NCI-H69 (cell line): ENCODE measurements around the gene VIPR1.
"Not testable (repeated sequence)": the region's sequence is repeated elsewhere in the genome, so short reads cannot be mapped to it uniquely, and the experiment has no call there.

Experiments used
- DNase-seq: peaks from one replicate; lab custom pipeline; 2025; lab: John Stamatoyannopoulos, UW

VIPR1 gene

GRCh38 chr3:42533161-42533897 lies 30.9 kb downstream of the VIPR1 start:
- DNase-seq, result no peak

DNA sequence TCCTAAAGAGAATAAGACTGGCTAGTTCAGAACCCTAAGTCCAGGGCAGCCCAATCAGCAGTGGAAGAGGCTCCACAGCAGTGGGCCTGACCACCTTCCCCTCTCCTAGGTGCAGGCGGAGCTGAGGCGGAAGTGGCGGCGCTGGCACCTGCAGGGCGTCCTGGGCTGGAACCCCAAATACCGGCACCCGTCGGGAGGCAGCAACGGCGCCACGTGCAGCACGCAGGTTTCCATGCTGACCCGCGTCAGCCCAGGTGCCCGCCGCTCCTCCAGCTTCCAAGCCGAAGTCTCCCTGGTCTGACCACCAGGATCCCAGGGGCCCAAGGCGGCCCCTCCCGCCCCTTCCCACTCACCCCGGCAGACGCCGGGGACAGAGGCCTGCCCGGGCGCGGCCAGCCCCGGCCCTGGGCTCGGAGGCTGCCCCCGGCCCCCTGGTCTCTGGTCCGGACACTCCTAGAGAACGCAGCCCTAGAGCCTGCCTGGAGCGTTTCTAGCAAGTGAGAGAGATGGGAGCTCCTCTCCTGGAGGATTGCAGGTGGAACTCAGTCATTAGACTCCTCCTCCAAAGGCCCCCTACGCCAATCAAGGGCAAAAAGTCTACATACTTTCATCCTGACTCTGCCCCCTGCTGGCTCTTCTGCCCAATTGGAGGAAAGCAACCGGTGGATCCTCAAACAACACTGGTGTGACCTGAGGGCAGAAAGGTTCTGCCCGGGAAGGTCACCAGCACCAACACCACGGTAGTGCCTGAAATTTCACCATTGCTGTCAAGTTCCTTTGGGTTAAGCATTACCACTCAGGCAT lies 33.7 kb downstream of the VIPR1 start:
- DNase-seq, result peak; percentile 31

GRCh38 chr3:42537350-42537749 lies 34.9 kb downstream of the VIPR1 start:
- DNase-seq, result no peak

DNA sequence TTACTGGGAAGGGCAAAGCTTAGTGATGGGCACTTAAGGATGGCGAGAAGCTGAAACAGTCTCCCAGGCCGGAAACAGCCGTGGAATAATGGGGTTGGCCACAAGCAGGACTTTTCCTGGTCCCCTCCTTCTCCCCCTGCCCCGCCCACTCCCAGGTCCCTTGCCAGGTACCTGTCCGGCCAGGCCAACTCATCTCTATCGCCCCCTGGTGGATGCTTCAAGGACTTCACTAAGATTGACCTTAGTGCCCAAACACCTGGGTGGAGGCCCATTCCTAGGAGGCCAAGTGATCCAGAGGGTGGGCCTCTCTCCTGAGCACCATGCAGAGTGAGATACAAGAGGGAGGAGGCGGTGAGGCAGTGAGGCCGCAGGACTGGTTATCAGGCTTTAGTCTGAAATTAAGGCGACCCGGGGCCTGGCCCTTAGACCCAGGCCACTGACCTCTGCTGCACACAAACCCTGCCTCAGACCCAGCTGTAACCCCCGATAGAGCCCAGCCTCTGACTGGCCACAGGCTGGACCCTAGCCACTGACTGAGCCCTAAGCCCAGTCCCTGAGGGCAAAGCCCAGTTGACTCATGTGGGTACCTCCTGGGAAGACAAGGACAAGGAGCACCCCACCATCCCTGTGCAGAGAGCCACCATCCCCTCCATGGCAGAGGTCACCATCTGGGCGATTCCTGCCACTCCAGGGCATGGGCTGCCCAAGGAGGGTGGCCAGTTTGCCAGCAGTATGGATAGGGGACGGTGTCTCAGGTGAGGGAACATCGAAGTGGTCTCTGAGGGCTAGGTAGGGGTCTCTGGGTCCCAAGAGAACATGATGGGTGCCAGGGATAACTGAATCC lies 37.6 kb downstream of the VIPR1 start:
- peak; percentile 55 for DNase-seq

GRCh38 chr3:42541079-42541478 lies 38.6 kb downstream of the VIPR1 start:
- DNase-seq, result peak; percentile 31

GRCh38 chr3:42544492-42545283 lies 42.2 kb downstream of the VIPR1 start:
- DNase-seq, result peak; percentile 88

- peak; percentile 47 for DNase-seq
Measured at GRCh38 chr3:42545284-42545900, 42.9 kb downstream of the VIPR1 start.

GRCh38 chr3:42546691-42547213 lies 44.3 kb downstream of the VIPR1 start:
- DNase-seq, result no peak

DNA sequence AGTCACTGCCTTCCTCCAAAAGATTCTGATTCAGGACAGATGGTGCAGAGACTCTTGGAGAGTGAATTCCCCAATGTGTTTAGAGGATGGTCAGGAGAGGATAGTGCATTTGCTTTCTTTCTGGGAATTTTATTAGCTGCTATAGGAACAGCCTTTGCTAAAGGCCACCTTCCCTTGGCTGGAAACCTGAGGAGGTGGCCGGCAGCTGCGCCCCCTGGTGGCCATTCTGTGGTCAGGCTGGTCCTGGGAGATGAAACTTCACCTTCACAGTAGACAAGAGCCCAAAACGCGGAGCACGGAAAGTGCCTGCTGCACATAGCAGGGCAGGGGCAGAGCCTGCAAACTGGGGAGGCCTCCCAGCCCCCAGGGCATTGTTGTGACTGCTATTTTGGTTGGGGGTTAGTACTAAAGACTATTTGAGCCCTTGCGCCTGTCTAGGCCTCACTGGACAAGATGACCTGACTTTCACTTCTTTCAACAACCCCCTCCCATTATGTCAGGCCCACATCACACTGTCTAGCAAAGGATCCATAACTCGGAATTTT lies 45.0 kb downstream of the VIPR1 start:
- peak; percentile 58 for DNase-seq

DNA sequence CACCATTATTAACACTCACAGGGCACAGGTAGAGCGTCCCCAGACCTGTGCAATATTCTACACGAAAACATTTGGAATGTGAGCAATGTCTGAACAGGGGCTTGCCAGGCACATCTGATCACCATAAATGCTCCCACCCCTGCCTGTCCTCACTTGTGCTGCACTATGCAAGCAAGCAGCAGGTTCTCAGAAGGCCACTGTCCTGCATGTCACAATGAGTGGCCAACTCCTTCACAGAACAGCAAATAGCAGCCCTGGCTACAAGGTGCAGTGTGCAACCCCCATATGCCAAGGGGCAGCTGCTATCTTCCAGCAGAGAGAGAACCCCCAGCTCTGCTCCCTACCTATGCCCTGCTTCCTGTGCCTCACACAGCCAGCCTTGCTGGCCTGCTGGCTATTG lies 46.7 kb downstream of the VIPR1 start:
- DNase-seq, result no peak

GRCh38 chr3:42550250-42550649 lies 47.8 kb downstream of the VIPR1 start:
- no peak for DNase-seq

- DNase-seq, result peak; percentile 3
Measured at GRCh38 chr3:42552830-42553229, 50.4 kb downstream of the VIPR1 start.

DNA sequence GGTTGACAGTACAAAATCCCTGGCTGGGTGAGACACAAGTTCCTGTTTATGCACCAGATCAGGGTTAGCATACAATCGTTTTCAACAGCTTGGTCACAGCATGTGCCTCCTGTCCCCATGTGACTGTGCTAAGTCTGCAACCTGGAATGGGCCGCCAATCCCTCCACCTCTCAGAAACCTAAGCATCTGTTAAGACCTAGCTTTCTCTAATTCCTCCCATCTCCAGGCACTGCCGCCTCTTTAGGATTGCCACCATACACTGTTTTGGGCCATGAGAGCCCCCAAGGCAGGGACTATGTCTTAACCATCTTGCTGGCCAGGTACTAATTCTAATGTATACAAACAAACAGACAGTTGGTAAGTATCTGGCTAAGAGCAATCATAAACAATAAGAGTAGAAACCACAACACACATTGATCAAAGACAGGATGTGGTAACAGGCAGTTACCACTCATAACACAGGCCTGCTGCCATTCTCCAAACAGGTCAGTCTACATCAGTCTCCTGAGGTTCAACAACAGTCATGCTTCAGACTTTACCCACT lies 53.7 kb downstream of the VIPR1 start:
- no peak for DNase-seq

DNA sequence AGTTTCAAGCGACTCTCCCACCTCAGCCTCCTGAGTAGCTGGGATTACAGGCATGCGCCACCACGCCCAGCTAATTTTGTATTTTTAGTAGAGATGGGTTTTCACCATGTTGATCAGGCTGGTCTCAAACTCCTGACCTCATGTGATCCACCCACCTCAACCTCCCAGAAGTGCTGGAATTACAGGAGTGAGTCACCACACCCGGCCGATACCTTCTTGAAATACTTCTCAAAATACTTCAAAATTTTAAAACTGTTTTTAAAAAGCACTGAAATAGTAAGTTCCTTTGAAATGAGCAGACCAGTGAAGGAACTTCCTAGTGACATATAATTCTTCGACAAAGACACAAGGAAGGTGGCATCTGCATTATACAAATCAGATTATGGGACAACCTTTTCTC lies 54.4 kb downstream of the VIPR1 start:
- DNase-seq, result not testable (repeated sequence)

DNA sequence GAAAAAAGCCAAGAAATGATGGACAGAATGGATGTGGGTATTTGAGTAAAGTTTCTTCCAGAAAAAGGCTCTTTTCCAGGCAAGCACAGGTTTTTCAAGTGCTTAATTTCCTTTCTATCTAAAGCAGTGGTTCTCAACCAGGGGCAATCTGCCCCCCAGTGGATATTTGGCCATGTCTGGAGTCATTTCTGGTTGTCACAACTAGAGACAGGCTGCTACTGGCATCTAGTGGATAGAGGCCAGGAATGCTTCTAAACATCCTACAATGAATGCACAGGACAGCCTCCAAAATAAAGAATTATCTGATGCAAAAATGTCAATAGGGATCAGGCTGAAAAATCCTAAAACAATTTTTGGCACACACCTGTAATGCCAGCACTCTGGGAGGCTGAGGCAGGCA lies 55.4 kb downstream of the VIPR1 start:
- peak; percentile 6 for DNase-seq

DNA sequence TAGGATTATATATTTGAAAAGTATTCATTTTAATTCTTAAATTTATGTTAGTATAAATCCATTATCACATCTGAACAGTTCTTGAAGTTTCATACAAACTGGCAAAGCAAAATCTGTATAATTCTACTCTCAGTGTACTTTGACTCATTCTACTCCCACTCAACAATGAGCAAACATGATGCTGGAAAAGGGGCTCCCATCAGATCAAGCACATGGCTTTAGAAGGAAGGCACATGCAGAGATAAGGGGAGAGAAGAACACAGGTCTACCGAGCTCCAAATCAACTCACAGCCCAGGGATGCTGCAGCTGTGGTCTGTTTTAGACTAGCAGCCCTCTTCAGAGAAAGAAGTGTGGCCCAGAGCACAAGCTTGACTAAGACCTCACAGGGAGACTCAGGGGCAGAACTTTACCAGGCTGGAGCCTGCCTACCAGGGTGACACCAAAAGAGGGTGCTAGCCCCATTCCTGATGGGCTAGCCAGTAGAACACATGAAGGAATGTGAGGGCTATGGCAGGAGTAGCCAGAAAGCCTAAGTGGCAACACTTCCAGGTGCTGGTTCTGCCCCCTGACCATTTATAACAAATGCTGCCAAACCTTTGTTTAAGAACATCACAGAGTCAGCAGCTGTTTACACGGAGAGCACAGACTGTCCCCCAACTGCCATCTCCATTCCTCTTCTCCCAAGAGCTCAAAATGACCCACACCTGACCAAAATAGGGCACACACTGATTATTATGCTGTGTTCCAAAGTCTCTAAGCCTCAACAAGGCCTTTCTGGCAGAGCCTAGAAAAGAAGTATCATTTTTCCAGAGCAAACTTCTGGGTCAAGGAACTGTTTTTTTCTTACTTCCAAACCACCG lies 59.8 kb downstream of the VIPR1 start:
- no peak for DNase-seq

- peak; percentile 36 for DNase-seq
Measured at GRCh38 chr3:42569593-42570142, 67.2 kb downstream of the VIPR1 start.

DNA sequence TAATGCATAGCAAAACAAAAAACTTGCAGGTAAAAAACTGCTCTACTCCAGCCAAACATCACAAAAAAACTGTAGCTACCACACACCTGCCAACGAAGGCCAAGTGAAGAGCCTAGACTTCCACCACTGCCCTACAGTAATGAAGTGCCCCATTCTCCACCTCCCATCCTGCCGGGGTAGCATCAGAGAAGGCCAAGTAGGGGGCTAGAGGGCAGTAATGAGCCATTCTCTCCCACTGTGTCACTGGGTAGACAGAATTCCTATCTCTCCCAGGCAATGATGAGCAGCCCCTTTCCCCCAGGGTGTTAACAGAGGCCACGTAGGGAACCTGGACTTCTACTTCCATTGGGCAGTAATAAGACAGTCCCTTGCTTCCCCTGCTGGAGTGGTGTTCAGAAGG lies 69.8 kb downstream of the VIPR1 start:
- DNase-seq, result peak; percentile 47

DNA sequence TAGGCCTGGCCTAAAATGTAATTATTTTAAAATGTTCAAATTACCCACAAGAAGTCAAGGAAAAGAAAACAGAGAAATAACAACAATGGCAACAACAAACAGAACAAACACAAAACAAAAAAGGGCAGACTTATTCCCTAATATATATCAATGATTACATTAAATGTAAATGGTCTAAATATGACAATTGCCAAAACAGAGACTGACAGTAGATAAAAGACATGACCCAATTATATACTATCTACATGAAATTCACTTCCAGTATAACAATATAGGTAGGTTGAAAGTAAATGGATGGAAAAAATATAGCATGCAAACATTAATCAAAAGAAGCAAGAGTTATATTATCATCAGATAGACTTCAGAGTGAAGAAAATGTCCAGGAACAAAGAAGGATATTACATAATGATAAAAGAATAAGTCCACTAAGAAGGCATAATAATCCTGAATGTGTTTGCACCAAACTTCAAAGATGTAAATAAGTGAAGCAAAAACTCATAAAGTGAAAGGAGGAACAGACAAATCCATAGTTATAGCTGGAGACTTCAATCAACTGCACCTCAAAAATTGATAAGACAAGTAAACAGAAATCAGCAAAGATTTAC lies 72.8 kb downstream of the VIPR1 start:
- no peak for DNase-seq
